Inflammatory macrophage treated with lipopolysaccharide for 4 hours (primary cell): ENCODE data around the gene C1orf226.

ENCODE experiments used
- DNase-seq: peaks from one replicate; pipeline ENCODE4 v3.0.0-alpha.2; 2020

Gene C1orf226

DNA sequence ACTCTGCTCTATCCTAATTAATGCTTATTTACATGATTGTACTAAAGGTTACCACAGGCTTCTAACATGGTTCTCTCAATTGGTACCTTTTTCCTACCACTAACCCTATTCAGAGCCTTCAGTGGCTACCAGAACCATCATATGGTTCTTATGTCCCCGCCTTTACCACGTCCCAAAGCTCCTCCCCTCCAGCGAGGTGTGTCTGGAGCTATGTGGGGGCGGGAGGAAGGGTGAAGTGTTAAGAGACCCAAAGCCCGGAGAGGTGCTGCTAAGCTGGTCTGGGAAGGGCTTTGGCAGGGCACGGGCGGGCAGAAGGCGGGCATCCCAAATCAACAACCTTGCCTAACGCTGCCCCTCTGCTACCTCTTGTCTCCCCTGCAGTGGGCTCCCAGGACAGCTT, 14.9 kb upstream of the C1orf226 start:
- DNase-seq, result no peak

DNA sequence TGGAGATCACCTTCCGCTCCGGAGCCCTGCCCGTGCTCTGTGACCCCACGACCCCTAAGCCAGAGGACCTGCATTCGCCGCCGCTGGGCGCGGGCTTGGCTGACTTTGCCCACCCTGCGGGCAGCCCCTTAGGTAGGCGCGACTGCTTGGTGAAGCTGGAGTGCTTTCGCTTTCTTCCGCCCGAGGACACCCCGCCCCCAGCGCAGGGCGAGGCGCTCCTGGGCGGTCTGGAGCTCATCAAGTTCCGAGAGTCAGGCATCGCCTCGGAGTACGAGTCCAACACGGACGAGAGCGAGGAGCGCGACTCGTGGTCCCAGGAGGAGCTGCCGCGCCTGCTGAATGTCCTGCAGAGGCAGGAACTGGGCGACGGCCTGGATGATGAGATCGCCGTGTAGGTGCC, 14.5 kb upstream of the C1orf226 start:
- DNase-seq, result no peak

DNA sequence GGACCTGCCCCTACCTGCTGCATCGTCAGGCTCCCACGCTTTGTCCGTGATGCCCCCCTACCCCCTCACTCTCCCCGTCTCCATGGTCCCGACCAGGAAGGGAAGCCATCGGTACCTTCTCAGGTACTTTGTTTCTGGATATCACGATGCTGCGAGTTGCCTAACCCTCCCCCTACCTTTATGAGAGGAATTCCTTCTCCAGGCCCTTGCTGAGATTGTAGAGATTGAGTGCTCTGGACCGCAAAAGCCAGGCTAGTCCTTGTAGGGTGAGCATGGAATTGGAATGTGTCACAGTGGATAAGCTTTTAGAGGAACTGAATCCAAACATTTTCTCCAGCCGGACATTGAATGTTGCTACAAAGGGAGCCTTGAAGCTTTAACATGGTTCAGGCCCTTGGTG, 13.8 kb upstream of the C1orf226 start:
- DNase-seq, result no peak

DNA sequence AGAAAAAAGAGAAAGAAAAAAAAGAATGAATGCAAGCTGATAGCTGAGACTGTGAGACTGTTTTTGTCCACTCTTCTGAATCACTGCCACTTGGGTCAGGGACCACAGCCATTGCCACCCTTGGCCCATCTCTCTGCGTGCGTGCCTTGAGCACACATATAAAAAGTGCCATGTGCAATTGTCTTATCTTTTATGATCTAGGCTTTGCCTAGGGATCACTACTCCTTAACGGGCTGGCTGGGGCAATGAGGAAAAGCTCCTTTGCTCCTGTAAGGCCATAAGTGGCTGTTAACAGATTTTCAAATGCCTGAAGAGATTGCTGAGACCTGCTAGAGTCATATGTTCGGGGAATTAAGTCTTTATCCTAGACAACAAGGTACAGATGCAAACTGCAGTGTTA, 13.1 kb upstream of the C1orf226 start:
- DNase-seq, result no peak

DNA sequence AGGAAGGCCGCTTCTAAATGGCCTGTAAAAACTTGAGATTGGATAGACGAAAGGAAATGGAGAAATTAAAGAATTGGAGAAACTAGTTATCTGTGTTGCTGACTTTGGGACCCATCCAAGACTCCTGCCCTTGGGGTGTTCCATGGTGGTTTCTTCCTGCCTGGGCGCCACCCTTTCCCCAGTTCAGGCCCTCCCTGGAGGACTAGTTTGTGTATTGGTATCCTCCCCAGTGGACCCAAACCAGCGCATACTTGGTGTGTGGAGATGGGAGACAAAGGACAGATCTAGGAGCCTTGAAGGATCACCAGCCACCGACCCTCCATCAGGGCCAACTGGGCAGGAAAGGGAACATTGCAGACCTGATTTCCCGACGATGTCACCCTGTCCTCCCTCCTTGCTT, 12.0 kb upstream of the C1orf226 start:
- DNase-seq, result no peak

DNA sequence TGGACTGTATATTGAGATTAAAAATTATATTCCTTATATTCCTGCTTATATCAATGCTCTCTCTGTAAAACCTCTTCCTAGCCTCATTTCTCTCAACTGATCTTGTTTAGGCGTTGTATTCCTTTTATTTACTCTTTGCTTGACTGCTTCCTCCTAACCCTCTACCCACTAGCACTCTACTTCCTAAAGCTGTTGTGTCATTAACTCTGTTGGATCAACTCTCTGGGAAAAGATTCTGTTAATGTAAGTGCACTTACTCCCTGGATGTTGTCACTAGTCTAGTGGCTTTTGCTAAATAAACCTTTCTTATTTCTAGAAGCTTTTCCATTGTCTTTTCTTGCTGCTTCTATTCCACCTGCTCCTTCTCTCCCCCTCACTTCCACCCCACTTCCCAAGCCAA, 11.4 kb upstream of the C1orf226 start:
- no peak for DNase-seq

DNA sequence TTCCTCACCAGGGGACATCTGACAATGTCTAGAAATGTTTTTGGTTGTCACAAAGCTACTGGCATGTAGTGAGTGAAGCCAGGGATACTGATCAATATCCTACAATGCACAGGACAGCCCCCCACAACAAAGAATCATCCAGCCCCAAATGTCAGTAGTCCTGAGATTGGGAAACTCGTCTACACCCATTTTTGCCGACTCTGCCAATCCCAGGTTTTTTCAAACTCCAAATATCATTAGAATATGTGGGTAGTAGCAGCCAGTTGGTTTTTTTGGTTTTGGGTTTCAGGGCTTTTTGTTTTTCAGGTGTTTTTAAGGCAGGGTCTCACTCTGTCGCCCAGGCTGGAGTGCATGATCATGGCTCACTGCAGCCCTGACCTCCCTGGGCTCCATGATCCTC, 10.8 kb upstream of the C1orf226 start:
- DNase-seq, result no peak

DNA sequence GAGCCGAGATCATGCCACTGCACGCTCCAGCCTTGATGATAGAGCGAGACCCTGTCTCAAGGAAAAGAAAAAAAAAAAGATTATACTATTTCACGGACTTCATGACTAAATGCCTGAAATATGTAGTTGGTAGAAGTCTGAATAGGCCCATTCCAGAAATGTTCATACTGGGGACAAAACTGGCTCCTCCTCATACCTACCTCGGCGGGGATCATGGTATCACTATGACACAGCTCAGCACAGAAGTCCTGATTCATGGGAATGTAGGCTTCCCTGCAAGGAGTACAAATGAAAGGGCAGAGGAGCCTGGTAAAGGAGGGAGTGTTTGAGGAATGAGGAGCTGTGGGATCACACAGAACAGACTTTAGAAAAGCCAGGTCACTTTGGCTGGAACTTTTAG, 9.9 kb upstream of the C1orf226 start:
- DNase-seq, result no peak

DNA sequence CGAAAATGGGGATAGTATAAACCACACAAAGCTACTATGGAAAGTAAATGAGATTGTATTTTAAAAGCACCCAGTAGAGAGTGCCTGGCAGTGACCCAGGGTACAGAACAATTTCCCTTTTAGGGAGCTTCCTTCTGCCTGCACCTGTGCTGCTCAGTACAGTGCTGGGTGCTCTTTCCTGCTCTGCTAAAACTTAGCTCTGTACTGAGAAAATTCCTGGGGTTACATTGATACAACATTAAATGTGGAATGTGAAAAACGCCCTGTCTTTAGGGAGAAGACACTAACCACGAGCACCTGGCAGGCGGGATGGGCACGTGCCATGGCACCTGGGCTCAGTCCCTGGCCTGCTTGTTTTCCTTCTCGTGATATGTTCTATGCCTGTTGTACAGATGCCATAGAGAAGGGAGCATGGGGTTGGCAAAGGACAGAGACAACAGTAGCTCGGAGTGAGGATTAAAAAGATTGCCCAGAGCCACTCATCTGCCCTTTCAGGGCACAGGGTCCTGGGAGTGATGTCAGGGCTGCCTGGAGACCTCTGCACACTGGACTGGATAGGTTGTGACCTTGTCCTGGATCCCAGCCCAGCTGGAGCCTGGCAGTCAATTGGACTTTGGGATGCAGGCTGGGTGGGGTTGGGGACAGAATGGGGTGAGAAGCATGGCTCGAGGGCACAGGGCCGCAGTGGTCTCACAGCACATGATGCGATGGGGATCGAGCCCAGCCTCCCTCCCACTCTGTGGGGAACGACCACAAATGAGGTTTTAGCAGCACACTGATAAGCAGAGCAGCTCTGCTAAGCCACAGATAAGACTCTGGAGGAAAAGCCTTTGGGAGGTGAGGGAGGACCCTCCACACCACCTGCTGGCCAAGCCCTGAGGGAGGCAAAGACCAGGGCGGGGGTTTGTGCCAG, 9.1 kb upstream of the C1orf226 start:
- no peak for DNase-seq

DNA sequence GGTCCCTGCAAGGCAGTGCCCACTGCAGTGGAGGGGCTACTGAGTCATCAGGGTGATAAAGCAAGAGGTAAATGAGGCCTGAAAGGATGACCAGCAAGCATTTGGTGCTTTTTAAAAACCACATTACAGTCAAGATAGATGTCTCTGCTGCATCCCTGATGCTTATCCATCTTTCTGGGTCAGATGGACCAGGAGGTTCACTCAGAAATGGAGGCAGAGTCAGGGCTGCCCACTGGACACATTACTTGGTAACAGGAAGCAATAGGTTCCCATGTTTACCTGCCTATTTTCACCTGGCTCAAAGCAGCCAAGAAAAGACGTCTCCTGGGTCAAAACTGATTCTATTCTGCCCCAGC, 8.5 kb upstream of the C1orf226 start:
- no peak for DNase-seq

DNA sequence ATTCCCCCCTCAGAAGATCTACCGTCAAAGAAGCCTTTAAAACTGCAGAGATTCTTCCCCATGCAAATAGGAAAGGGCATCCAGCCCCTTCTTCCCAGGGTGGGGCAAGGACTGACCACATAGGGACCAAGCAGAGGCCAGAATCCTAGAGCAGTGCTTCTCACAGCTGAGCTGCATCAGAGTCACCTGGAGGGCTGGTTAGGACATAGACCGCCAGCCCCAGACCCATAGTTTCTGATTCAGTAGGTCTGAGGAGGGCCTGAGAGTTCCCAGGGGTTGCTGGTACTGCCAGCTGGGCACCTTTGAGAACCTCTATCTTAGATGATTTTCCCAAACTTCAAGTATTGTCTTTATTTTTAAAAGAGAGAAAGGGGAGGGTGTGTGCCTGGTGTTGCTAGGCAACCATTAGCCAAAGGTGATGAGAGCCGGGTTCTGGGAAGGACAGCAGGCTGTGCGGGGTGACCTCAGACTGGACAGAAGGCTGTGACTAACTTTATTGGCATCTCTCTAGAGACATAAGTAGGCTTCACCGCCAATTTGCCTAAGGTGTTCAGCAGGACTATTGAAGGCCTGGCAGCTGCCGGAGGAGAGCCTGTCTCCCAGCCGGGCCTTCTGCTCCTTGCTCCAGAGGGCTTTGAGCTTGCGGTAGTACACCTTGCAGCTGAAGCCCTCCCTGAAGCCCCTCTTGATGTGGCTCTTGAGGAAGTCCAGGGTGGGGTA, 7.8 kb upstream of the C1orf226 start:
- no peak for DNase-seq

DNA sequence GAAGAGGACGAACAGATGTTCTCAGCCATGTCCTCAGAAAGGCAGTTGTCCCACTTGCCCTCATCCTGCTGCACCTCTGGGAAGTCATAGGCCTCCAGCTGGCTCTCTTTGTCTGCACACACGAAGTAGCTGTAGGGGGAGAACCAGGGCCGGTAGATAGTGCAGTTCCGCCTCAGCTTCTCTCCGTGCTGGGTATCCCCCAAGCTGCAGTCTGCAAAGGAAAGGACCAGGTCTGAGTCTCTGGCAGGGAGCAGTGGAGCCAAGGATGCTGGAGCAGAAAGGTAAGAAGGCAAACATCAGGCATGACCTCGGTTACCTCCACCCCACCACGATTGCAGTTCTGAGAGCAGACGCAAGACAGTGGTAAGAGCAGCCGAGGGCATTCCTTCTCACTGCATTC, 7.1 kb upstream of the C1orf226 start:
- no peak for DNase-seq

DNA sequence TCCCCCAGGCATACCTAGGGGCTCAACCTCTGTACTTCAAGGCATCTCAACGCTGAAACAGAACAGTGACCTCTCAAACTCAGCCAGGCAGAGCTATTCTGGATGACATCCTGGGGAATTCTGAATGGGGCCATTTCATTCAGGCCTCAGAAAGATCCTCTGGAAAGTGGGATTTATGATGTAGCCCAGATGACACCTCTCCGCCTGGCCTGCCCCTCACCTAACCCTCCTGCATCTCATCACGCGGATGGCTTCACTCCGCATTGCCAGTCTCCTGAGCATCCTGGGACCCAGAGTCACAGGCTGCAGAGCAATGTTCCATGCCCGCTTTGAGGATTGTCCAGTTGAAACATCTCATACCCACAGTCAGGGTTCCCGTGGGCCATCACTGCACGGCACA, 6.1 kb upstream of the C1orf226 start:
- DNase-seq, result no peak

DNA sequence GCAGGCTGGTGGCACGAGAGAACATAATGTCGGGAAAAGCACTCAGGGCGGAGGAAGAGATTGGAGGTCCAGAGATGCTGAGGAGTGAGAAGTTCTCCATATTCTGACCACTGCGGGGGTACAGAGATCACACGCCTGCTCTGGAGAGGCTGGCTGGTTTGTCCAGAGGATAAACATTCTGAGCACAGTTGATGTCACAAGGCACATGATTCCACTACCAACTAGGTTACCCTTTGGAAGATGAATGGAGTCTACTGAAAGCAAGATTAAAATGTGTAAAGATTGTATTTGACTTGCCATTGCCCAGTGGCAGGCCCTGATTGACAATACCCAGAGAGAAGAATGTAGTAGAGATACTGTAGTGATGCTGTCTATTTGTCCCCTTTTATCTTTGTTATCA, 4.8 kb upstream of the C1orf226 start, which contains the start of gene SPATA46:
SPATA46 (minus strand) TSS at position 164 of the 400 bp plus-strand sequence; CDS start at position 100, 64 bp downstream.
- DNase-seq, result no peak

DNA sequence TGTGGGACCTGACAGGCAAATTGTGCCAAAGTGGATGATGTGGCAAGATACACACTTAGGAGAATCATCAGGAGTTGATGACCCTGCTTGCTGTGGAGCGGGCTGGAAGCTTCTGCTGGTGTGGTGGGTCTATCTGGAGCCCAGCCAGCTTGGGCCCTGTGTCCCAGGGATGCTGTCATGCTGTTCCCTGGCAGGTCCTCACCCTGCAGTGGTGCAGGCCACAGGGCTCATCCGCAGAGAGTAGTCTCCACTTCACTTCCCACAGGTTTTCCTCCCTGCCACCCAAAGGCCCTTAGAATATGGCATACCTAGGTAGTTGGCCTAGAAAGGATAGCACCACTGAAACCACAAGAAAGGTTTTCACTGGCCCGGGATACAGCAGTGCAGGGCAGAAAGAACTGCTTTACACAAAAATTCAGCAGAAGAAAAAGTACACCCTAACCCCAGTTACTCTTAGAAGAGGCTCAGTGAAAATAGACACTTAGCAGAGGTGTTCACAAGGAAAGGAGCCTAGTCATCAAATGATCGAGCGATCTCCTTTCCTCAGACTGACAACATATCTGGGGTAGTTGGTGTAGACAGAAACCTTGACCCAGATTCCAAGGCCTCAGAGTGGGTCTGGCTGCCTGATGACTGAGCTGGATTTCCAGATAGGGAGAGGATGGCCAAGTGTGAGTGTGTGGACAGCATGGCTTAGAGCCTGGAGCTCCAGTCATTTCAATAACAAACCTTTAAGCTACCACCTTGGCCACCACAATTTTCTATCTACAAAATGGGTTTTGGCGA, 1.3 kb upstream of the C1orf226 start:
- no peak for DNase-seq

DNA sequence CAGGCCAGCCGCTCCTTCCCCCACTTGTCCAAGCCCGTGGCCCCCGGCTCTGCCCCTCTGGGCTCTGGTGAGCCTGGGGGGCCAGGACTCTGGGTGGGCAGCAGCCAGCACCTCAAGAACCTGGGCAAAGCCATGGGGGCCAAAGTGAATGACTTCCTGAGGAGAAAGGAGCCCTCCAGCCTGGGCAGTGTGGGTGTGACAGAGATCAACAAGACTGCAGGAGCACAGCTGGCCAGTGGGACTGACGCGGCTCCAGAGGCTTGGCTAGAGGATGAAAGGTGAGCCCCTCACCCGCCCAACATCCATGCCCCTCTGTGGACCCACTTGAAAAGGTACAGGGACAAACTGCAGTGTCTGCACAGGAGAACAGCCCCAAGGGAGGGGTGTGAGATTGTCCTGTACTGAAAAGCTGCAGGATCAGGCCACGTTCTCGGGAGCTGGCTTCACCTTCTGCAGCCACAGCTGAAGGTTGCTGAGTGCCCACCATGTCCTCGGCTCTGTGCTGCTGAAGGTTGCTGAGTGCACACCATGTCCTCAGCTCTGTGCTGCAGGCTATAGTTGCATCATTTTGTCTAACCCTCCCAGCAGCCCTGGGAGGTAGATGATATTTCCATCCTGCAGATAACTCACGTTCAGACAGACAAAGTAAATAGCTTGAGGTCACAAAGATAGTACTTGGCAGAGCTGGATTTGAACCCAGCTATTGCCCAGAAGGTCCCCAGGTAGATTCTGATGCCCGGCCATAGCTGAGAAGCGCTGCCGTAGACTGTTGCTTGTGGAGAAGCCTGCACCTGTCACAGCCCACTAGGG, 618 bp downstream of the C1orf226 start:
- DNase-seq, result no peak

DNA sequence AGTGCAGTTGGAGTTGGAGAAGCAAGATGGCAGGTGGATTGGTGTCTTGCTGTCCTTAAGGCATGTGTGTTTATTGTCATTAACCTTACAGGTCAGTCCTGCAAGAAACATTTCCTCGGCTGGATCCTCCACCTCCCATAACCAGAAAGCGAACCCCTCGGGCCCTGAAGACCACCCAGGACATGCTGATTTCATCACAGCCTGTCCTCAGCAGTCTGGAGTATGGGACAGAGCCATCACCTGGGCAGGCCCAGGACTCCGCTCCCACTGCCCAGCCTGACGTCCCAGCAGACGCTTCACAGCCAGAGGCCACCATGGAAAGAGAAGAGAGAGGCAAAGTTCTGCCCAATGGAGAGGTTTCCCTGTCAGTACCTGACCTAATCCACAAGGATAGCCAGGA, 1.6 kb downstream of the C1orf226 start:
- DNase-seq, result no peak

DNA sequence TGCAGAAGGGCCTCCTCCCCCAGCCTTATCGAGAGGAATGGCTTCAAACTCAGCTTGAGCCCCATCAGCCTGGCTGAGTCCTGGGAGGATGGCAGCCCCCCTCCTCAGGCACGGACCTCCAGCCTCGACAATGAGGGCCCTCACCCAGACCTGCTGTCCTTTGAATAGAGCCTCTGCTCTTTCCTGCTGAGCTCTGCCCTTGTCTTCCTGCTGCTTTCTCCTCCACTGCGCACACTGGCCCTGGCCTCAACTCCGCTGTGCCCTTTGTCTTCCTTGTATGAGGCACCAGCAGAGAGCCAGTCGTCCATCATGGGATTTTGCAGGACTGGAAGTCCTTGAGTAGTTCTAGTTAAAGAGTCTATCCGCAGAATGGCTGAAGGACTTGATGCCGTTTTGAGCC, 2.0 kb downstream of the C1orf226 start:
- DNase-seq, result no peak

DNA sequence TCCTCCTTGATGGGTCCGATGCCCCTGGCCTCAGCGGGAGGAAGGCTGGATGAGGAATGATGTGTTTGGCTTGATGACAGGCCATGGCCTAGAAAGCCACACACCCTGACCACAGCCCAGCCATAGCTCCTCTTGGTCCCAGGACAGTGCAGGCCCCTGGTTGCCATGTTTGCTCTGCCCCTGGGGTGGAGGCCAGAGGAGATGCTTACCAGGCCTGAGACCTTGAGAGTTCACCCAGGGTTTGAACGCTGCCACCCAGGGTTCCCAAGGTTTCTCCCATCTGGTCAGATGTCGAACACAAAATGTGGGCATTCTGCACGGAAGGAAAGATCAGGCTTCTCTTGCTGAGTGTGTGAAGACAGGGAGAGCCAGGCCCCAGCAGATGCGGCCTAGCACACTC, 2.6 kb downstream of the C1orf226 start:
- DNase-seq, result no peak

DNA sequence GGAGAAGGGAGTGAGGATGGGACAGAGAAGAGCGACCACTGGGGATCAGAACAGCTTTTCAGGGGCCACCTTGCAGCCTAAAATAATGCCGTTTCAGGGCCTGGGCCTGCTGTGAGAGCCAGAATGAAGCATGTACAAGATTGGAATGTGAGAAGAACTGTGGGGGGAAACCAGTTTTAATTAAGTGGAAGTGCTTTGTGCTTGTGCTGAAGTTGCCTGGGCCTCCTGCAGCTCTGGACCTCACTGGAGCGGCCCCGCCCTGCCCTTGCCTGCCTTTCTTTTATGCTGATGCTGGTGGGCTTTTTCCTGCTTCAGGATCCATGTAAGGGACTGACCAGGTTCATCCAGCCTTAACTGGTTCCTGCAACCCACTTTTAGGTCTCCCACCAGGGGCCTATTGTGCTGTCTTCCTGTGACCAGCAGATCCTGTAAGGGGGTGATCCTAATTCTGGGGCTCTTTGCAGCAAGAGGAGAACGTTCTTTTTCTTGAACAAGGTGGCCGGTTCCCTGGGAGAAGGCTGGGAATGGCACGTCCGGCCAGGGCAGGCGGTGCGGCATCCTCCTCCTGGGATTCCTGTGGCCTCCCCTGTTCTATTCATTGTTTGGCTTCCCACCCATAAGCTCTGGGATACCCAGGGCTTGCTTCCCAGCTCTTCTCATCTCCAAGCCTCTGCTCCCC, 3.2 kb downstream of the C1orf226 start:
- DNase-seq, result no peak

DNA sequence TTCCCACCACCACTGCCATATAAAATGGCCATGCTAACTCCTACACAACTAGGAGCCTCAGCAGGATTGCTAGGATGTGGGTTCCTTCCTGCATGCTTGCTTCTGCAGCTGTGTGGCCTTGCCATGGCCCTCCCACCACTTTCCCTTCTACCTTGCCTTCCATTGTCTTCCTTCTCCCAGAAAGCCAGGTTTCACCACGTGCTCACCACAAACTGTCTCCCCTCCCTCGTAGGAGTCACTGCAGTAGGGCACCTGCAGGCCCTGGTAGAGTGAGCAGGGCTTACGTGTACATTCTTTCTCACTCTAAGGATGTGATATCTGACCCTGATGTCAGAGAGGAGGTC, 3.7 kb downstream of the C1orf226 start:
- no peak for DNase-seq

DNA sequence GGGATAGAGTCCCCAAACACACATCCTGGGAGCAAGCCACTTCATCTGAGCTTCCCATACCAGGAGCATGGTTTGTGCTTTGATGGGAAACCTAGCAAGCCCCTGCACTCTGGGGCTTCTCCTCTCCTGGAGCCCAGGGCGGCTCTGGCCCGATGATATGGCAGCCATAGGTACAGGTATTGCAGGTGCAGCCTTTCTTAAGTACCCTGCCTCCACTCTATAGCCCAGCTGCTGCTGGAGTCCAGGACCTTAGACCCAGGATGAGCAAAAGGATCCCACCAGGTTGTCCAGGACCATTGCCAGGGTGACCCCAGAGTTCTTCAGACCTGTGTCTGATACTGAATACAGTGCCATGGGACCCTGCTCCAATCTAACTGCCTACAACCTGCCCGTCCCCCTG, 4.2 kb downstream of the C1orf226 start:
- DNase-seq, result no peak
